DOHH2 (cell line): ENCODE data around the gene BNC2.

Experiments used
- CTCF ChIP-seq: fragments of 200-600 bp; sonication (generic); IDR thresholded peaks from one replicate; pipeline ENCODE4 v1.5.1; 2014; ENCODE audit warnings: antibody characterized with exemption, mild to moderate bottlenecking, low read depth, low read length; ENCODE audit not compliant: poor library complexity, severe bottlenecking
- EZH2phosphoT487 ChIP-seq: fragments of 200-600 bp; sonication (generic); IDR thresholded peaks from 2 replicates; pipeline ENCODE4 v1.6.1; 2017; ENCODE audit warnings: borderline replicate concordance, mild to moderate bottlenecking, antibody characterized with exemption, low read length, moderate library complexity, mixed read lengths

- TF ChIP-seq CTCF (no peak), EZH2phosphoT487 (no peak)
Measured at GRCh38 chr9:16496908-16497307, 373.6 kb downstream of the BNC2 start.
